HFFc6 (cell line): ENCODE results near the gene CD55. TPM values are rescaled to one million over a fixed set of nuclear protein-coding genes. Genes with fewer than 3 reads are reported as not detected.

Experiments
- DNase-seq: peaks from one replicate; pipeline ENCODE4 v3.0.0-alpha.2; 2018
- H3K27ac Mint-ChIP-seq: 2 replicates; pipeline ENCODE4 v1.8.0; 2020; ENCODE audit warnings: mild to moderate bottlenecking, mixed read lengths
- H3K27me3 Mint-ChIP-seq: 2 replicates; pipeline ENCODE4 v1.8.0; 2021; ENCODE audit warnings: mild to moderate bottlenecking, moderate library complexity, mixed read lengths; ENCODE audit not compliant: insufficient read depth
- H3K36me3 Mint-ChIP-seq: 2 replicates; pipeline ENCODE4 v1.8.0; 2021; ENCODE audit warnings: low read depth, mixed read lengths
- H3K4me1 Mint-ChIP-seq: 2 replicates; pipeline ENCODE4 v1.8.0; 2020; ENCODE audit warnings: low read depth, mixed read lengths
- H3K4me3 Mint-ChIP-seq: 2 replicates; pipeline ENCODE4 v1.8.0; 2020; ENCODE audit warnings: mild to moderate bottlenecking, moderate library complexity, mixed read lengths
- H3K9me3 Mint-ChIP-seq: 2 replicates; pipeline ENCODE4 v1.8.0; 2020; ENCODE audit warnings: mild to moderate bottlenecking, mixed read lengths
- total RNA-seq, 6 experiments: library from RNA; stranded (reverse); fragmentation: NEBNext Ultra II Directional; extraction: Animal tissue kit (Norgen Biotek cat#: 25700); gene quantifications; 2 replicates in 1 of 6; 3 replicates in 5 of 6; pipeline ENCODE4 v1.2.3, GENCODE V29; 2021
- TF ChIP-seq, protein P1 (sequence below): fragments of 200-600 bp; sonication (generic); IDR thresholded peaks from 2 replicates; pipeline ENCODE4 v1.5.0; 2021; ENCODE audit warnings: antibody characterized with exemption, mild to moderate bottlenecking

CD55 gene
- total RNA-seq, 6 experiments from 2014 or later: 13.7 to 26.1 (median 18.8) TPM

DNA sequence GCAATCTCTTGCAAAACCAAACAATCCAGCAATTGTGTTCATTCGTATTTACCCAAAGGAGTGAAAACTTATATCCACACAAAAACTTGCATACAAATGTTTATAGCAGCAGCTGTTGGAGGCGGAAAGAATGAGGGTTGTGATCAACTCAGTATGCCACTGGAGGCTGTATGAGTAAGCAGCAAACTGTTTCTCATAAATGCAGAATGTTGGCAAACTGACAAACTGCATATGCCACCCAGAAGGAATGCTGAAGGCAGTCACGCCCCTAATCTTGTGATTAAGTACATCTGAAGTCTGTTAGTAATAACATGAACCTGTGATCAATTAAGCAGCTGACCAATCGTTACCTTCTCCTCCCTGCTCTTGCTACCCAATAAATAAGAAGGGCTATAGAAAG is 72.1 kb downstream of the CD55 start:
- Mint-ChIP-seq H3K27ac (peak overlapping the region; percentile 75), H3K4me1 (peaks cover 57% of the 10 kb centered on the region), H3K36me3 (no peaks in the 10 kb centered on the region; the same call in 1 of the 2 replicates), H3K9me3 (no peaks in the 10 kb centered on the region), H3K4me3 (no peak overlapping the region), H3K27me3 (no peaks in the 10 kb centered on the region)
- peak; percentile 99 for DNase-seq
- TF ChIP-seq, protein P1, sequence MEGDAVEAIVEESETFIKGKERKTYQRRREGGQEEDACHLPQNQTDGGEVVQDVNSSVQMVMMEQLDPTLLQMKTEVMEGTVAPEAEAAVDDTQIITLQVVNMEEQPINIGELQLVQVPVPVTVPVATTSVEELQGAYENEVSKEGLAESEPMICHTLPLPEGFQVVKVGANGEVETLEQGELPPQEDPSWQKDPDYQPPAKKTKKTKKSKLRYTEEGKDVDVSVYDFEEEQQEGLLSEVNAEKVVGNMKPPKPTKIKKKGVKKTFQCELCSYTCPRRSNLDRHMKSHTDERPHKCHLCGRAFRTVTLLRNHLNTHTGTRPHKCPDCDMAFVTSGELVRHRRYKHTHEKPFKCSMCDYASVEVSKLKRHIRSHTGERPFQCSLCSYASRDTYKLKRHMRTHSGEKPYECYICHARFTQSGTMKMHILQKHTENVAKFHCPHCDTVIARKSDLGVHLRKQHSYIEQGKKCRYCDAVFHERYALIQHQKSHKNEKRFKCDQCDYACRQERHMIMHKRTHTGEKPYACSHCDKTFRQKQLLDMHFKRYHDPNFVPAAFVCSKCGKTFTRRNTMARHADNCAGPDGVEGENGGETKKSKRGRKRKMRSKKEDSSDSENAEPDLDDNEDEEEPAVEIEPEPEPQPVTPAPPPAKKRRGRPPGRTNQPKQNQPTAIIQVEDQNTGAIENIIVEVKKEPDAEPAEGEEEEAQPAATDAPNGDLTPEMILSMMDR: no peak

DNA sequence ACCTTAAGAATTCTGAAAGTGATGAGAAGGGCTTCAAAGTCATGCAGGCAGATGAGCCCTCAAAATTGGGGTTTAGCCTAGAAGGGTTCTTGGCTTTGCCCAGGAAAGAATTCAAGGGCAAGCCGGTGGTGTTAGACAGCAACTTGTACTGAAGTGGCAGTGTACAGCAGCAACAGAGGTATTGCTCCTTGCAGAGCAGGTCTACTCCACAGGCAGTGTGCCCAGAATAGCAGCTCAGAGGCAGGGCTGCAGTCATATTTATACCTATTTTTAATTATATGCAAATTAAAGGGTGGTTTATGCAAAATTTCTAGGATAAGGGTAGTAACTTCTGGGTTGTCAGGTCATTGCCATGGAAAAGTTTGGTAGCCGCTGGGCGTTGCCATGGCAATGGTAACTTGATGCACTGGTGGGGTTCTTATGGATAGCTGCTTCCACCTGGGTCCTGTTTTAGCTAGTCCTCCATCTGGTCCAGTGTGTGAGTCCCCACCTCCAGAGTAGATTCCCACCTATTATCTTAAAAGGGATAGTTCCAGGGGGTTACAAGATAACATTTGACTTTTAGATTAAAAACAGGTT is 74.8 kb downstream of the CD55 start:
- Mint-ChIP-seq H3K4me1 (peaks cover 44% of the 10 kb centered on the region), H3K36me3 (no peaks in the 10 kb centered on the region; the same call in 1 of the 2 replicates), H3K27ac (no peak overlapping the region), H3K4me3 (no peak overlapping the region), H3K9me3 (no peaks in the 10 kb centered on the region), H3K27me3 (no peaks in the 10 kb centered on the region)
- TF ChIP-seq, protein P1: no peak
- DNase-seq: no peak

DNA sequence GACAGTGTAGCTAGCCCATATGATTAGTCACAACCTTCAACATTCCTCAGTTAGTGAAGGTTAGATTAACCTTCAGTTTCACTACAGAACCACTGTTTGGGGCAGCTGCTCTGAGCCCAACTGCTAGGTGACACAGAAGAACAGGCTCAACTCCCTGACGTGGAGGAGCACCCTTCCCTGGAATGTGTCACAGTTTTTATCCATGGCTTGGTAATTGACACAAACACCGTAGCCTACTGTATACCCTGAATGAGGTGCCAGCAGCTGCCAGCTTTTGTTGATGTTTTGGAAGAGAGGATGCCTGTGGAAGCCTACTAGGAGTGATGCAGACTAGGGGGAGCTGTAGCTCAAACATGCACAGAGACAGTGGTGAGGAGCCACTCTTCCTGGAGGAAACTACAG is 76.0 kb downstream of the CD55 start:
- H3K4me3 Mint-ChIP-seq: no peak overlapping the region
- TF ChIP-seq, protein P1: peak; percentile 40
- H3K27ac Mint-ChIP-seq: no peak overlapping the region; the same call in 1 of the 2 replicates
- no peaks in the 10 kb centered on the region for H3K36me3 Mint-ChIP-seq
- peaks cover 31% of the 10 kb centered on the region for H3K4me1 Mint-ChIP-seq
- no peaks in the 10 kb centered on the region for H3K27me3 Mint-ChIP-seq
- no peak for DNase-seq
- H3K9me3 Mint-ChIP-seq: no peaks in the 10 kb centered on the region

DNA sequence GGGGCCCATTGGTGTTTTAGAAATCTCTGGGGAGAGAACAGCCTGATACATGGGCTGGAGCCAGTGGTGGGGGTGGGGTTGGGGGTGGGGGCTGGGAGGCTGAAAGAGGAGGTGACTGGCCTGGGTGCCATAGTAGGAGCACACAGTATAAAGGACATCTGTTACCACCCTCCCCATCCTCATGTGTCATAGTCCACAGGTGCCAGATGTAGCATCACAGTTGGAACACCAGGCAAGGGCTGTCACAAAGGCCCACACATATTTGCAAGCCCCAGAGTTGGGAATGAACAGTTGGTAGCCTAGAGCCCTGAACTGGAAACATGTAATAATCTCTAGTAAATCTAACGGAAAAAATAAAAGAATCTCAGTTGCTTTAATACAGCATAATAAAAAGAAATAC is 77.5 kb downstream of the CD55 start:
- H3K9me3 Mint-ChIP-seq: no peaks in the 10 kb centered on the region
- no peak for DNase-seq
- H3K4me1 Mint-ChIP-seq: peaks cover 17% of the 10 kb centered on the region
- H3K36me3 Mint-ChIP-seq: no peaks in the 10 kb centered on the region
- TF ChIP-seq, protein P1: no peak
- H3K27ac Mint-ChIP-seq: no peak overlapping the region
- H3K27me3 Mint-ChIP-seq: no peaks in the 10 kb centered on the region
- no peak overlapping the region for H3K4me3 Mint-ChIP-seq

DNA sequence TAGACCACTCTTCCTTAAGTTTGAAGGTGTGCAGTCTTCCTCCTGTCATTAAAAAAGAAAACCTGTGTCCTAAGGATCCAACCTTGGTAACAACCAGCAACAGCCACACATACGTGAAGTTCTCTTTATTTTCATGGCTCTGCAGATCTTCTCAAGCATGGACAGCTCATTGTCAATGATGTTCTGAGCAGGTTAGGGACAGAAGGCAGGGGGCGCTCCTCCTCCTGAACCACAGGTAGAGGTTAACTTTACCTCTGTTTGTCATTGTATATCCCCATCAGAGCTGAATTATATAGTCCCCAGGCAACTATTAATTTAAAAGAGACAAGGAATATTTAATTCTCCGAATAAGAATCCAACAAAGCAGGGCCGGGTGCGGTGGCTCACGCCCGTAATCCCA is 80.1 kb downstream of the CD55 start:
- H3K4me1 Mint-ChIP-seq: peaks cover 9% of the 10 kb centered on the region
- TF ChIP-seq, protein P1: peak; percentile 31; the same call in 1 of the 2 replicates
- no peaks in the 10 kb centered on the region for H3K27me3 Mint-ChIP-seq
- no peak overlapping the region for H3K27ac Mint-ChIP-seq
- DNase-seq: no peak
- no peak overlapping the region for H3K4me3 Mint-ChIP-seq
- H3K9me3 Mint-ChIP-seq: no peaks in the 10 kb centered on the region
- no peaks in the 10 kb centered on the region for H3K36me3 Mint-ChIP-seq
